GM23338 (cell line): ENCODE measurements around the gene LMO7. TPM values are rescaled to one million over a fixed set of nuclear protein-coding genes. Genes with fewer than 3 reads are reported as not detected.

Experiments
- ATAC-seq: fragments of 200-7000 bp; cut with Tn5 transposase; 3 replicates; pipeline ENCODE4 v1.9.1; 2020
- DNase-seq: peaks from one replicate; pipeline ENCODE4 v3.0.0-alpha.2; 2015; ENCODE audit warnings: low spot score
- H2AFZ ChIP-seq: fragments of 200-600 bp; sonication (generic); 2 replicates; pipeline ENCODE4 v1.8.0; 2016; ENCODE audit warnings: antibody characterized with exemption, mild to moderate bottlenecking, moderate library complexity
- H3F3A ChIP-seq: fragments of 200-600 bp; sonication (generic); replicated peaks from 2 replicates; pipeline ENCODE4 v1.8.0; 2017; ENCODE audit warnings: antibody characterized with exemption, mixed run types, low read depth
- H3K27ac ChIP-seq: fragments of 200-600 bp; sonication (generic); 2 replicates; pipeline ENCODE4 v1.6.1; 2016; ENCODE audit warnings: low read depth
- H3K27me3 ChIP-seq: fragments of 200-600 bp; sonication (generic); 2 replicates; pipeline ENCODE4 v1.8.0; 2016; ENCODE audit warnings: mild to moderate bottlenecking, mixed run types, moderate library complexity; ENCODE audit not compliant: insufficient read depth
- H3K36me3 ChIP-seq: fragments of 200-600 bp; sonication (generic); 2 replicates; pipeline ENCODE4 v1.8.0; 2016; ENCODE audit warnings: mild to moderate bottlenecking; ENCODE audit not compliant: insufficient read depth
- H3K4me1 ChIP-seq: fragments of 200-600 bp; sonication (generic); 2 replicates; pipeline ENCODE4 v1.8.0; 2016; ENCODE audit warnings: mild to moderate bottlenecking, moderate library complexity; ENCODE audit not compliant: insufficient read depth
- H3K4me2 ChIP-seq: fragments of 200-600 bp; sonication (generic); 2 replicates; pipeline ENCODE4 v1.7.1; 2017; ENCODE audit warnings: mixed run types
- H3K4me3 ChIP-seq: fragments of 200-600 bp; sonication (generic); 2 replicates; pipeline ENCODE4 v1.6.1; 2016; ENCODE audit warnings: mixed run types
- H3K79me2 ChIP-seq: fragments of 200-600 bp; sonication (generic); replicated peaks from 2 replicates; pipeline ENCODE4 v1.8.0; 2017; ENCODE audit warnings: mild to moderate bottlenecking; ENCODE audit not compliant: insufficient read depth
- H3K9me2 ChIP-seq: fragments of 200-600 bp; sonication (generic); 2 replicates; pipeline ENCODE4 v1.8.0; 2017; ENCODE audit not compliant: insufficient read depth
- H4K20me1 ChIP-seq: fragments of 200-600 bp; sonication (generic); replicated peaks from 2 replicates; pipeline ENCODE4 v1.8.0; 2017; ENCODE audit warnings: mild to moderate bottlenecking; ENCODE audit not compliant: insufficient read depth
- H3K27ac Mint-ChIP-seq: 2 replicates; pipeline ENCODE4 v1.8.0; 2020; ENCODE audit warnings: inconsistent platforms, mild to moderate bottlenecking, moderate library complexity, mixed read lengths
- H3K27me3 Mint-ChIP-seq: 3 replicates; pipeline ENCODE4 v1.8.0; 2022; ENCODE audit warnings: low read depth, mild to moderate bottlenecking, moderate library complexity, mixed read lengths, inconsistent platforms; ENCODE audit not compliant: insufficient read depth, poor library complexity
- H3K36me3 Mint-ChIP-seq: 3 replicates; pipeline ENCODE4 v1.8.0; 2021; ENCODE audit warnings: low read depth, mild to moderate bottlenecking, inconsistent platforms, moderate library complexity, mixed read lengths
- H3K4me1 Mint-ChIP-seq: 3 replicates; pipeline ENCODE4 v1.8.0; 2020; ENCODE audit warnings: mild to moderate bottlenecking, inconsistent platforms, mixed read lengths
- H3K4me3 Mint-ChIP-seq: 3 replicates; pipeline ENCODE4 v1.8.0; 2021; ENCODE audit warnings: moderate library complexity, mild to moderate bottlenecking, inconsistent platforms, mixed read lengths
- H3K9me3 Mint-ChIP-seq: 3 replicates; pipeline ENCODE4 v1.8.0; 2020; ENCODE audit warnings: moderate library complexity, mild to moderate bottlenecking, inconsistent platforms, mixed read lengths
- CREB1 ChIP-seq: fragments of 250-450 bp; sonication (Bioruptor Pico); IDR thresholded peaks from 2 replicates; pipeline ENCODE4 v1.5.0; 2020; ENCODE audit warnings: low read depth, mild to moderate bottlenecking, moderate library complexity
- POLR2AphosphoS5 ChIP-seq: IDR thresholded peaks from 2 replicates; pipeline ENCODE4 v1.6.1; 2016; ENCODE audit warnings: antibody characterized with exemption, low read depth
- ZNF114 ChIP-seq: fragments of 250-450 bp; sonication (Bioruptor Pico); IDR thresholded peaks from 2 replicates; pipeline ENCODE4 v1.5.0; 2020; ENCODE audit warnings: mild to moderate bottlenecking, moderate library complexity
- ZNF331 ChIP-seq: fragments of 250-450 bp; sonication (Bioruptor Pico); IDR thresholded peaks from 2 replicates; pipeline ENCODE4 v1.5.0; 2020; ENCODE audit warnings: low read depth, mild to moderate bottlenecking, moderate library complexity
- polyA plus RNA-seq: library from polyadenylated mRNA; unstranded; fragments of >200 nt; fragmentation: Nextera tagmentation; extraction: Ambion mirVana; gene quantifications from 2 replicates; pipeline ENCODE4 v1.2.1, GENCODE V29; 2016
- total RNA-seq: library from RNA; depleted of rRNA; stranded (reverse); fragments of >200 nt; shearing (Covaris generic); gene quantifications from 2 replicates; pipeline ENCODE4 v1.2.3, GENCODE V29; 2014
- TF ChIP-seq, protein P1 (sequence below), 2 experiments: fragments of 200-600 bp in 1 of 2; sonication (generic) in 1 of 2; conservative IDR thresholded peaks; 2 replicates each; pipeline versions ENCODE4 v1.5.1 to v1.6.1; 2016 to 2017; ENCODE audit warnings: antibody characterized with exemption in 2 of 2, low read depth in 2 of 2, mild to moderate bottlenecking in 2 of 2, moderate library complexity in 1 of 2
- TF ChIP-seq, protein P2 (sequence below): IDR thresholded peaks from one replicate; pipeline ENCODE4 v1.6.1; 2018; ENCODE audit warnings: antibody characterized with exemption; ENCODE audit not compliant: unreplicated experiment
- TF ChIP-seq, protein P3 (sequence below): IDR thresholded peaks from 2 replicates; pipeline ENCODE4 v1.6.1; 2016; ENCODE audit warnings: antibody characterized with exemption
- TF ChIP-seq, protein P4 (sequence below): fragments of 250-450 bp; sonication (Bioruptor Pico); IDR thresholded peaks from 2 replicates; pipeline ENCODE4 v1.5.0; 2020; ENCODE audit warnings: mild to moderate bottlenecking, moderate library complexity

Gene LMO7
- total and polyA plus RNA-seq, 2 experiments from 2014 or later = 22.3 to 26.9 TPM

DNA sequence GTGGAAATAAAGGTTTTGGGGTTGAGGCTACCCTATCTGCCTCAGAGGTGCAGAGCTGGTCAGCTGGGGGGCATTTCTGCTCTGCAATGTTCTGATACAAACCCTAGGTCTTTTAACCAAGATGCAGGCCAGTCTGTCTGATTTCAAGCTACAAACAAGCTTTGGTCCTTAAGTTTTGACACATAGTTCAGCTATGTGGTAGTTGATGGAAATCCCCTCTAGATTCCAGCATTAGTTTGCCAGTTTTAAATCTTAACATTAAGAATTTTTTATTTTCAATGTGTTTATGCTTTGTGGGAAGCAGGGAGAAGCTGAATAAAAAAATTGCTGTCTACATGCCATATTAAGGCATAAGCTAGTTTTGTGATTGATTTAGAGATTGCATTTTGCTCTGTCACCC is 225.7 kb downstream of the LMO7 start (continued):
- TF ChIP-seq, protein P1, sequence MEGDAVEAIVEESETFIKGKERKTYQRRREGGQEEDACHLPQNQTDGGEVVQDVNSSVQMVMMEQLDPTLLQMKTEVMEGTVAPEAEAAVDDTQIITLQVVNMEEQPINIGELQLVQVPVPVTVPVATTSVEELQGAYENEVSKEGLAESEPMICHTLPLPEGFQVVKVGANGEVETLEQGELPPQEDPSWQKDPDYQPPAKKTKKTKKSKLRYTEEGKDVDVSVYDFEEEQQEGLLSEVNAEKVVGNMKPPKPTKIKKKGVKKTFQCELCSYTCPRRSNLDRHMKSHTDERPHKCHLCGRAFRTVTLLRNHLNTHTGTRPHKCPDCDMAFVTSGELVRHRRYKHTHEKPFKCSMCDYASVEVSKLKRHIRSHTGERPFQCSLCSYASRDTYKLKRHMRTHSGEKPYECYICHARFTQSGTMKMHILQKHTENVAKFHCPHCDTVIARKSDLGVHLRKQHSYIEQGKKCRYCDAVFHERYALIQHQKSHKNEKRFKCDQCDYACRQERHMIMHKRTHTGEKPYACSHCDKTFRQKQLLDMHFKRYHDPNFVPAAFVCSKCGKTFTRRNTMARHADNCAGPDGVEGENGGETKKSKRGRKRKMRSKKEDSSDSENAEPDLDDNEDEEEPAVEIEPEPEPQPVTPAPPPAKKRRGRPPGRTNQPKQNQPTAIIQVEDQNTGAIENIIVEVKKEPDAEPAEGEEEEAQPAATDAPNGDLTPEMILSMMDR (conservative IDR thresholded peaks at IDR 0.05; ENCODE audit: low read depth in 2 of 2) = no peak
- TF ChIP-seq ZNF331 (CRISPR knock-in tag) = no peak
- TF ChIP-seq, protein P2, sequence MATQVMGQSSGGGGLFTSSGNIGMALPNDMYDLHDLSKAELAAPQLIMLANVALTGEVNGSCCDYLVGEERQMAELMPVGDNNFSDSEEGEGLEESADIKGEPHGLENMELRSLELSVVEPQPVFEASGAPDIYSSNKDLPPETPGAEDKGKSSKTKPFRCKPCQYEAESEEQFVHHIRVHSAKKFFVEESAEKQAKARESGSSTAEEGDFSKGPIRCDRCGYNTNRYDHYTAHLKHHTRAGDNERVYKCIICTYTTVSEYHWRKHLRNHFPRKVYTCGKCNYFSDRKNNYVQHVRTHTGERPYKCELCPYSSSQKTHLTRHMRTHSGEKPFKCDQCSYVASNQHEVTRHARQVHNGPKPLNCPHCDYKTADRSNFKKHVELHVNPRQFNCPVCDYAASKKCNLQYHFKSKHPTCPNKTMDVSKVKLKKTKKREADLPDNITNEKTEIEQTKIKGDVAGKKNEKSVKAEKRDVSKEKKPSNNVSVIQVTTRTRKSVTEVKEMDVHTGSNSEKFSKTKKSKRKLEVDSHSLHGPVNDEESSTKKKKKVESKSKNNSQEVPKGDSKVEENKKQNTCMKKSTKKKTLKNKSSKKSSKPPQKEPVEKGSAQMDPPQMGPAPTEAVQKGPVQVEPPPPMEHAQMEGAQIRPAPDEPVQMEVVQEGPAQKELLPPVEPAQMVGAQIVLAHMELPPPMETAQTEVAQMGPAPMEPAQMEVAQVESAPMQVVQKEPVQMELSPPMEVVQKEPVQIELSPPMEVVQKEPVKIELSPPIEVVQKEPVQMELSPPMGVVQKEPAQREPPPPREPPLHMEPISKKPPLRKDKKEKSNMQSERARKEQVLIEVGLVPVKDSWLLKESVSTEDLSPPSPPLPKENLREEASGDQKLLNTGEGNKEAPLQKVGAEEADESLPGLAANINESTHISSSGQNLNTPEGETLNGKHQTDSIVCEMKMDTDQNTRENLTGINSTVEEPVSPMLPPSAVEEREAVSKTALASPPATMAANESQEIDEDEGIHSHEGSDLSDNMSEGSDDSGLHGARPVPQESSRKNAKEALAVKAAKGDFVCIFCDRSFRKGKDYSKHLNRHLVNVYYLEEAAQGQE = no peak

DNA sequence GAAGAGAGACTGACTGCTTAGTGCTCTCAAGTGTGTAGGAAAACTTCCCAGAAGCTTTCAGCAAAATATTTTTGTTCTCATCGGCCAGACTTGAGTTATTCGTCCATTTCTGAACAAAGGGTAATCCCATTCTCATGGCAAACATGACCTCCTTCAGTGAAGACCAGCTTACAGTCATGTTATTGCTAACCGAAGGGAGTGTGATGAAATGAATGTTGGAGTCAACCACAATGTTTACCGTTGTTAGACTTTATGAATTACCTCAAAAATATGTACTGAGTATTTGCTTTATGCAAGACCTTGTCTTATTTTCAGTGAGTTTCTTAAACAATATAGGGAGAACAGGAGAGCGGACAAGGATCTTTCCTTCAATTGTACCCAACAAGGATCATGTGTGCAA is 228.6 kb downstream of the LMO7 start:
- no peak overlapping the region for H3K4me3 ChIP-seq
- no peaks in the 10 kb centered on the region for H4K20me1 ChIP-seq
- H3K36me3 ChIP-seq = no peaks in the 10 kb centered on the region
- Mint-ChIP-seq H3K27me3 (no peaks in the 10 kb centered on the region), H3K36me3 (no peaks in the 10 kb centered on the region), H3K4me1 (peaks cover 5% of the 10 kb centered on the region), H3K9me3 (no peaks in the 10 kb centered on the region; the same call in 2 of the 3 replicates), H3K27ac (no peak overlapping the region), H3K4me3 (no peak overlapping the region)
- no peaks in the 10 kb centered on the region; the same call in none of the 2 replicates for H3K9me2 ChIP-seq
- H3K4me2 ChIP-seq = no peak overlapping the region
- DNase-seq (no peak), ATAC-seq (no peak)
- H3K79me2 ChIP-seq = no peaks in the 10 kb centered on the region
- H3K4me1 ChIP-seq = peaks cover 7% of the 10 kb centered on the region
- no peaks in the 10 kb centered on the region for H3K27me3 ChIP-seq
- H3K27ac ChIP-seq = no peak overlapping the region
- no peak overlapping the region for H2AFZ ChIP-seq
- H3F3A ChIP-seq = no peaks in the 10 kb centered on the region
- TF ChIP-seq, protein P3, sequence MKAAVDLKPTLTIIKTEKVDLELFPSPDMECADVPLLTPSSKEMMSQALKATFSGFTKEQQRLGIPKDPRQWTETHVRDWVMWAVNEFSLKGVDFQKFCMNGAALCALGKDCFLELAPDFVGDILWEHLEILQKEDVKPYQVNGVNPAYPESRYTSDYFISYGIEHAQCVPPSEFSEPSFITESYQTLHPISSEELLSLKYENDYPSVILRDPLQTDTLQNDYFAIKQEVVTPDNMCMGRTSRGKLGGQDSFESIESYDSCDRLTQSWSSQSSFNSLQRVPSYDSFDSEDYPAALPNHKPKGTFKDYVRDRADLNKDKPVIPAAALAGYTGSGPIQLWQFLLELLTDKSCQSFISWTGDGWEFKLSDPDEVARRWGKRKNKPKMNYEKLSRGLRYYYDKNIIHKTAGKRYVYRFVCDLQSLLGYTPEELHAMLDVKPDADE = no peak
- TF ChIP-seq POLR2AphosphoS5 = no peak
- TF ChIP-seq CREB1 (CRISPR knock-in tag) = no peak
- no peak for TF ChIP-seq ZNF331 (CRISPR knock-in tag)
- TF ChIP-seq, protein P2 = no peak
- TF ChIP-seq ZNF114 (CRISPR knock-in tag) = no peak
- TF ChIP-seq, protein P4, sequence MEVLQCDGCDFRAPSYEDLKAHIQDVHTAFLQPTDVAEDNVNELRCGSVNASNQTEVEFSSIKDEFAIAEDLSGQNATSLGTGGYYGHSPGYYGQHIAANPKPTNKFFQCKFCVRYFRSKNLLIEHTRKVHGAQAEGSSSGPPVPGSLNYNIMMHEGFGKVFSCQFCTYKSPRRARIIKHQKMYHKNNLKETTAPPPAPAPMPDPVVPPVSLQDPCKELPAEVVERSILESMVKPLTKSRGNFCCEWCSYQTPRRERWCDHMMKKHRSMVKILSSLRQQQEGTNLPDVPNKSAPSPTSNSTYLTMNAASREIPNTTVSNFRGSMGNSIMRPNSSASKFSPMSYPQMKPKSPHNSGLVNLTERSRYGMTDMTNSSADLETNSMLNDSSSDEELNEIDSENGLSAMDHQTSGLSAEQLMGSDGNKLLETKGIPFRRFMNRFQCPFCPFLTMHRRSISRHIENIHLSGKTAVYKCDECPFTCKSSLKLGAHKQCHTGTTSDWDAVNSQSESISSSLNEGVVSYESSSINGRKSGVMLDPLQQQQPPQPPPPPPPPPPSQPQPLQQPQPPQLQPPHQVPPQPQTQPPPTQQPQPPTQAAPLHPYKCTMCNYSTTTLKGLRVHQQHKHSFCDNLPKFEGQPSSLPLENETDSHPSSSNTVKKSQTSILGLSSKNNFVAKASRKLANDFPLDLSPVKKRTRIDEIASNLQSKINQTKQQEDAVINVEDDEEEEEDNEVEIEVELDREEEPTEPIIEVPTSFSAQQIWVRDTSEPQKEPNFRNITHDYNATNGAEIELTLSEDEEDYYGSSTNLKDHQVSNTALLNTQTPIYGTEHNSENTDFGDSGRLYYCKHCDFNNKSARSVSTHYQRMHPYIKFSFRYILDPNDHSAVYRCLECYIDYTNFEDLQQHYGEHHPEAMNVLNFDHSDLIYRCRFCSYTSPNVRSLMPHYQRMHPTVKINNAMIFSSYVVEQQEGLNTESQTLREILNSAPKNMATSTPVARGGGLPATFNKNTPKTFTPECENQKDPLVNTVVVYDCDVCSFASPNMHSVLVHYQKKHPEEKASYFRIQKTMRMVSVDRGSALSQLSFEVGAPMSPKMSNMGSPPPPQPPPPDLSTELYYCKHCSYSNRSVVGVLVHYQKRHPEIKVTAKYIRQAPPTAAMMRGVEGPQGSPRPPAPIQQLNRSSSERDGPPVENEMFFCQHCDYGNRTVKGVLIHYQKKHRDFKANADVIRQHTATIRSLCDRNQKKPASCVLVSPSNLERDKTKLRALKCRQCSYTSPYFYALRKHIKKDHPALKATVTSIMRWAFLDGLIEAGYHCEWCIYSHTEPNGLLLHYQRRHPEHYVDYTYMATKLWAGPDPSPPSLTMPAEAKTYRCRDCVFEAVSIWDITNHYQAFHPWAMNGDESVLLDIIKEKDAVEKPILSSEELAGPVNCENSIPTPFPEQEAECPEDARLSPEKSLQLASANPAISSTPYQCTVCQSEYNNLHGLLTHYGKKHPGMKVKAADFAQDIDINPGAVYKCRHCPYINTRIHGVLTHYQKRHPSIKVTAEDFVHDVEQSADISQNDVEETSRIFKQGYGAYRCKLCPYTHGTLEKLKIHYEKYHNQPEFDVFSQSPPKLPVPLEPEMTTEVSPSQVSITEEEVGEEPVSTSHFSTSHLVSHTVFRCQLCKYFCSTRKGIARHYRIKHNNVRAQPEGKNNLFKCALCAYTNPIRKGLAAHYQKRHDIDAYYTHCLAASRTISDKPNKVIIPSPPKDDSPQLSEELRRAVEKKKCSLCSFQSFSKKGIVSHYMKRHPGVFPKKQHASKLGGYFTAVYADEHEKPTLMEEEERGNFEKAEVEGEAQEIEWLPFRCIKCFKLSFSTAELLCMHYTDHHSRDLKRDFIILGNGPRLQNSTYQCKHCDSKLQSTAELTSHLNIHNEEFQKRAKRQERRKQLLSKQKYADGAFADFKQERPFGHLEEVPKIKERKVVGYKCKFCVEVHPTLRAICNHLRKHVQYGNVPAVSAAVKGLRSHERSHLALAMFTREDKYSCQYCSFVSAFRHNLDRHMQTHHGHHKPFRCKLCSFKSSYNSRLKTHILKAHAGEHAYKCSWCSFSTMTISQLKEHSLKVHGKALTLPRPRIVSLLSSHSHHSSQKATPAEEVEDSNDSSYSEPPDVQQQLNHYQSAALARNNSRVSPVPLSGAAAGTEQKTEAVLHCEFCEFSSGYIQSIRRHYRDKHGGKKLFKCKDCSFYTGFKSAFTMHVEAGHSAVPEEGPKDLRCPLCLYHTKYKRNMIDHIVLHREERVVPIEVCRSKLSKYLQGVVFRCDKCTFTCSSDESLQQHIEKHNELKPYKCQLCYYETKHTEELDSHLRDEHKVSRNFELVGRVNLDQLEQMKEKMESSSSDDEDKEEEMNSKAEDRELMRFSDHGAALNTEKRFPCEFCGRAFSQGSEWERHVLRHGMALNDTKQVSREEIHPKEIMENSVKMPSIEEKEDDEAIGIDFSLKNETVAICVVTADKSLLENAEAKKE (CRISPR knock-in tag) = no peak
